ENCODE measurements around the gene CBFA2T3. TPM values are rescaled to one million over a fixed set of nuclear protein-coding genes. Genes with fewer than 3 reads are reported as not detected.

The CBFA2T3 gene
- total and polyA plus RNA-seq, 2 of the 8 experiments (the other 6 are each of a cell fraction or from before 2014, with no cell fraction given), result 0.51 to 1.3 TPM

DNA sequence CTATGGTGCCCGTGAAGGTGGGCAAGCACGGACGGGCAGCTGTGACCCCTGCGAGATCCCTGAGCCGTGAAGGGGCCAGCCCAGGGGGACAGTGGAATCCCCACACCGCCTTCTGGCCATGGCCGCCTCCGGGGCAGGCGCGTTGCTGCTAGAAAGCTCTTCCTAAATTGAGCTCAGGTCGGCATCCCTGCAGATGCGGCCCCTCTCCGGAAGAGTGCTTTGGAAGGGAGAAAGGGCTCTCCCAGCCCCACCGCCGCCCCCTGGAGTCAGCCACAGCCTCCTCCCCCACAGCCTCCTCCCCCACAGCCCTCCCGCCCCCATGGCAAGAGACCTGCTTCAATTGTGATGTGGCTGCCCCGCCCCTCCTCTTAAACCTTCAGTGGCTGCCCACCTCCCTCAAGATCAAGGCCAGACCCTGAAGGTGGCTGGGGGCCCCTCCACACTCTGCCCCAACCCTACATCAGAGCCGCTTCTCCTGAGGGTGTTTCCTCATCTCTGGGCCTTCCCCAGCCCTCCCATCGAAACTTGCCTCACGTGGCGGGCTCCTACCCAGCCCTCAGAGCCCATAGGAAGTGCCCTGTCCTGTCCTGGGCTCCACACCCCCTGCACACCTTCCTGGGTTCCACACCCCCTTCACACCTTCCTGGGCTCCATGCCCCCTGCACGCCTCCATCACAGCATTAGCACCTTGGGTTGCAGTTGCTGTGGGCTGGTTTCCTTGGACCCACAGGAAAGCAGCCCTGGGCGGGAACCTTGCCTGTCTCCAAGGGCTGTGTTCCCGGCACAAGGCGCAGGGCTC is 5.5 kb upstream of the CBFA2T3 start:
- H3K9ac ChIP-seq (replicated peaks in 1 of 4; ENCODE audit: extremely low read depth in 1 of 4, low read depth in 3 of 4, low read length in 3 of 4), result no peak overlapping the region
- no peak overlapping the region for H3K56ac ChIP-seq (replicated peaks; ENCODE audit: insufficient read length, low read depth, low read length)
- no peak for FAIRE-seq

More for the DNA sequence above, 5.5 kb upstream of the CBFA2T3 start:
- Histone ChIP-seq H3K79me2 (ENCODE audit: control insufficient read depth in 1 of 2, insufficient read depth in 2 of 2, low read length in 2 of 2) (no peaks in the 10 kb centered on the region), H3K27me3 (replicated peaks in 1 of 4; ENCODE audit: control insufficient read depth in 3 of 4, extremely low read depth in 1 of 4, insufficient read depth in 3 of 4, low read length in 3 of 4) (no peaks in the 10 kb centered on the region), H3K9me3 (ENCODE audit: insufficient read depth in 2 of 2, low read depth in 1 of 2, low read length in 1 of 2) (no peaks in the 10 kb centered on the region), H2BK20ac (ENCODE audit: low read length) (no peak overlapping the region), H2BK12ac (ENCODE audit: low read depth, low read length) (peak overlapping the region; percentile 80; the same call in 1 of the 2 replicates), H3K36me3 (ENCODE audit: control insufficient read depth in 2 of 4, insufficient read depth in 4 of 4, low read length in 3 of 4) (no peaks in the 10 kb centered on the region), H3K4me3 (ENCODE audit: extremely low read depth in 1 of 4, insufficient read depth in 2 of 4, low read depth in 3 of 4, low read length in 4 of 4) (no peak overlapping the region), H2BK15ac (ENCODE audit: low read length) (0 out of 2 replicates have a peak overlapping the region, but pooled peaks have one; percentile 29), H3K18ac (ENCODE audit: extremely low read depth, low read length) (no peak overlapping the region; the same call in 1 of the 2 replicates), H3K27ac (ENCODE audit: low read depth, low read length) (no peak overlapping the region), H3K14ac (ENCODE audit: insufficient read length) (no peak overlapping the region), H3K4ac (replicated peaks; ENCODE audit: insufficient read length, low read depth, low read length) (no peak overlapping the region), H3K4me1 (replicated peaks in 1 of 4; ENCODE audit: control insufficient read depth in 3 of 4, insufficient read depth in 4 of 4, low read length in 3 of 4) (peaks cover 0 to 2% (median 0%) of the 10 kb centered on the region in 4 experiments; a peak in 1 of 7 replicates), H3K23me2 (ENCODE audit: low read depth, low read length) (peaks cover 13% of the 10 kb centered on the region; the same call in 1 of the 2 replicates), H4K5ac (ENCODE audit: insufficient read length, low read depth, low read length) (no peak overlapping the region), H4K8ac (ENCODE audit: extremely low read depth, insufficient read depth, low read length) (peak overlapping the region; percentile 14), H3K23ac (ENCODE audit: insufficient read length) (no peak overlapping the region), H2AFZ (ENCODE audit: low read length) (no peak overlapping the region), H4K91ac (replicated peaks; ENCODE audit: insufficient read length, low read length) (peak overlapping the region; percentile 42), H4K20me1 (replicated peaks in 1 of 2; ENCODE audit: control insufficient read depth in 1 of 2, insufficient read depth in 2 of 2, low read length in 2 of 2) (peaks cover 0 to 1% of the 10 kb centered on the region in 2 experiments), H3K4me2 (ENCODE audit: insufficient read depth in 1 of 2, low read depth in 2 of 2, low read length in 2 of 2) (no peak overlapping the region), H2AK5ac (ENCODE audit: low read depth, low read length) (no peak overlapping the region), H2BK120ac (replicated peaks; ENCODE audit: low read depth, low read length) (no peak overlapping the region), H3K79me1 (ENCODE audit: low read depth, low read length) (no peaks in the 10 kb centered on the region), H2BK5ac (ENCODE audit: low read depth, low read length) (no peak overlapping the region)
- WGBS, 2 experiments (ENCODE audit: extremely low coverage in 1 of 2, insufficient coverage in 1 of 2, insufficient read length in 1 of 2, insufficient replicate concordance in 2 of 2, low coverage in 1 of 2, low lambda C conversion rate in 2 of 2, missing lambda C conversion rate in 1 of 2), result 83% methylated on average over 19 of the region's 25 CpGs; no CpG with 5 or more reads in 1 of the 2 experiments
- DNase-seq (ENCODE audit: low read depth in 1 of 2, low spot score in 2 of 2), result no peak
- TF ChIP-seq CREB1 (IDR thresholded peaks at IDR 0.05) (no peak), TBP (IDR thresholded peaks at IDR 0.05; ENCODE audit: low read depth, low read length) (no peak), TAF1 (IDR thresholded peaks at IDR 0.05; ENCODE audit: low read depth, low read length) (no peak), PHF8 (conservative IDR thresholded peaks at IDR 0.05; ENCODE audit: low read depth, low read length) (no peak)
- TF ChIP-seq, protein P1, sequence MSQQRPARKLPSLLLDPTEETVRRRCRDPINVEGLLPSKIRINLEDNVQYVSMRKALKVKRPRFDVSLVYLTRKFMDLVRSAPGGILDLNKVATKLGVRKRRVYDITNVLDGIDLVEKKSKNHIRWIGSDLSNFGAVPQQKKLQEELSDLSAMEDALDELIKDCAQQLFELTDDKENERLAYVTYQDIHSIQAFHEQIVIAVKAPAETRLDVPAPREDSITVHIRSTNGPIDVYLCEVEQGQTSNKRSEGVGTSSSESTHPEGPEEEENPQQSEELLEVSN (IDR thresholded peaks at IDR 0.05), result peak; percentile 29; the same call in 1 of the 2 replicates
- POLR2A ChIA-PET (ENCODE audit: partially characterized antibody), result interaction anchor here (0.6 kb wide), 1 partner anchor 75 kb away, joined by 4 read pairs; no protein-coding TSS in a partner anchor
- CTCF ChIA-PET (ENCODE audit: partially characterized antibody), result interaction anchor here (1.0 to 1.4 kb wide), 4 partner anchors 10 to 607 kb away, joined by 3 to 4 read pairs (median 3); no protein-coding TSS in a partner anchor
